Common myeloid progenitor, CD34-positive (primary cell): ENCODE results near the gene RAPGEF4.

Experiments used
- CTCF ChIA-PET: fragments of 350-600 bp; sonication (Branson Sonifier 250); formaldehyde crosslinking; loops from one replicate; lab custom pipeline; 2021; ENCODE audit warnings: antibody characterized with exemption; lab: Charles Lee
- POLR2A ChIA-PET: fragments of 350-600 bp; sonication (Branson Sonifier 250); formaldehyde crosslinking; loops from one replicate; lab custom pipeline; 2021; ENCODE audit warnings: antibody characterized with exemption; lab: Charles Lee
- DNase-seq, 3 donors: peaks; one replicate each; pipeline versions ENCODE4 v3.0.0 to v3.0.0-alpha.2; 2013
- H3K27ac ChIP-seq, 2 experiments: 1 replicate in 1 of 2; 2 replicates in 1 of 2; pipeline ENCODE4 v1.7.0; 2013; ENCODE audit warnings: inconsistent platforms in 2 of 2, low read length in 2 of 2, mild to moderate bottlenecking in 2 of 2, low read depth in 1 of 2, moderate library complexity in 1 of 2; ENCODE audit not compliant: severe bottlenecking in 2 of 2, insufficient read depth in 1 of 2, poor library complexity in 1 of 2
- H3K27me3 ChIP-seq, 5 experiments: replicated peaks in 2 of 5; 1 replicate in 3 of 5; 2 replicates in 2 of 5; pipeline versions ENCODE4 v1.6.1 to v1.7.0; 2013; ENCODE audit warnings: low read length in 4 of 5, mild to moderate bottlenecking in 2 of 5, moderate library complexity in 2 of 5, inconsistent platforms in 1 of 5; ENCODE audit not compliant: insufficient read depth in 5 of 5, control insufficient read depth in 4 of 5
- H3K36me3 ChIP-seq, 4 experiments: 1 replicate in 2 of 4; 2 replicates in 2 of 4; pipeline versions ENCODE4 v1.6.1 to v1.7.0; 2013; ENCODE audit warnings: low read length in 3 of 4, control low read depth in 1 of 4, mild to moderate bottlenecking in 1 of 4; ENCODE audit not compliant: control insufficient read depth in 4 of 4, insufficient read depth in 4 of 4
- H3K4me1 ChIP-seq, 4 experiments: 1 replicate in 3 of 4; 2 replicates in 1 of 4; pipeline versions ENCODE4 v1.6.1 to v1.7.1; 2013; ENCODE audit warnings: low read length in 3 of 4, mild to moderate bottlenecking in 3 of 4, control low read depth in 1 of 4, inconsistent platforms in 1 of 4, moderate library complexity in 1 of 4; ENCODE audit not compliant: control insufficient read depth in 4 of 4, insufficient read depth in 4 of 4; ENCODE audit errors: control extremely low read depth in 1 of 4
- H3K4me3 ChIP-seq, 7 experiments: 1 replicate in 4 of 7; 2 replicates in 3 of 7; pipeline versions ENCODE4 v1.5.1 to v1.7.0; 2013; ENCODE audit warnings: mild to moderate bottlenecking in 7 of 7, low read length in 6 of 7, moderate library complexity in 6 of 7, inconsistent platforms in 2 of 7, low read depth in 2 of 7, control low read depth in 1 of 7; ENCODE audit not compliant: insufficient read depth in 4 of 7, control insufficient read depth in 1 of 7; ENCODE audit errors: extremely low read depth in 1 of 7
- H3K9me3 ChIP-seq, 5 experiments: 1 replicate in 4 of 5; 2 replicates in 1 of 5; pipeline versions ENCODE4 v1.6.1 to v1.7.1; 2013; ENCODE audit warnings: low read length in 4 of 5, mild to moderate bottlenecking in 2 of 5, inconsistent platforms in 1 of 5, low read depth in 1 of 5, moderate library complexity in 1 of 5; ENCODE audit not compliant: control insufficient read depth in 4 of 5, insufficient read depth in 2 of 5; ENCODE audit errors: control extremely low read depth in 1 of 5
- WGBS: methylation state at CpG from one replicate; pipeline ENCODE4 v1.1.5; 2013; ENCODE audit not compliant: insufficient coverage; 5-methylcytosine and 5-hydroxymethylcytosine counted together

Gene RAPGEF4

DNA sequence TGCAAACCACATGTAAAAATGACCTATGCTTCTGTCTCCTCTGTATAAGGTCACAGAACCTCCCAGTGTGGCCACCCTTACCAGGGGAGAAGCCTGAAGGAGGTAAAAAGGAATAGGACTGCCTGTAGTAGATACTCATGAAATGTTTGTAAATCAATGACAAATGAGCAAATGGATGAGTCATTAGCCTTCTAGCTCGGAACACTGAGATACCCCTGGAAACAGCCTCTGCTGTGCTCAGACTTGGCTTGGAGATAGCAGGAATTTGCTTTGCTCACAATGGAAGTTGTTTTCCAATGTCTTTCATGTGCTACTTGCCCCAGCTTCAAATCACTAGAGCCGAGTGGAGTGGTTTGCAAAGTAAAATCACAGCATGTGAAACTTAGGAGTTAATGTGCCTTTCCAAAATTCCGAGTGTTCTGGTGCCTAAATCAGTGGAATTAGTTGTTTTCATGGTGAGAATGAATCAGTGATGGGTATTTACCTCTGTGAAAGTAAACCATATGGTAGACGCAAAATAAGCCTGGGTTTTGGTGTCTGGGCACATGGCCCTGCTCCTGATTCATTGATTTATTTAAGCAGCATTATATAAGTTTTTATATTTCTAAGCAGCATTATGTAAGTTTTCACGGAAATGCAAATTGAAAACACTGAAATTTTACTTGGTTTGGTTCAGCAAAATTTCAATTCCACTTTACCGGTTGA is 186.0 kb downstream of the RAPGEF4 start:
- H3K36me3 ChIP-seq, result no peaks in the 10 kb centered on the region
- POLR2A ChIA-PET, result no interaction called here
- H3K4me3 ChIP-seq, result no peak overlapping the region
- H3K27ac ChIP-seq, result no peak overlapping the region
- H3K27me3 ChIP-seq, result peaks cover 0 to 4% (median 0%) of the 10 kb centered on the region in 5 experiments
- no peaks in the 10 kb centered on the region for H3K9me3 ChIP-seq
- no peaks in the 10 kb centered on the region for H3K4me1 ChIP-seq
- 100% methylated on average over 3 of the region's 6 CpGs for WGBS
- DNase-seq, result no peak
- CTCF ChIA-PET, result interaction anchor here (5.2 kb wide), 1 partner anchor 11 kb away, joined by 28 read pairs; no protein-coding TSS in a partner anchor

DNA sequence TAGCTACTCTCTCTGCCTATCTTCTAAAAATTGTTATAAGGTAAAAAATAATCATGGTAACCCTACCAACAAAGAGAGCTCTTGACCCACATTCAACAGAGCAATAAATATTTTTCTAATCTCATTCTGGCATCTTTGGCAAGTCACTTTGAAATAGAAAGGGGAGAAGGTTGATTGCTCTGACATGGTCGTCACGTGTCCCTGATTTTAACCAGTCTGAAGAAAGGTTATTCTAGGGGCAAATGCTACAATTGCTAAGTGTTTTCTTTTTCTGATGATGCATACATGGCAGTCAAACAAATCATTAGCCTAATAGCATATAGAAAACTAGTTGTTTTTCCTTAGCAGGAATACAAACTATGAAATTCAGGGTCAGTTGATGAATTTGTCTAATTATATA is 186.7 kb downstream of the RAPGEF4 start:
- Histone ChIP-seq H3K4me3 (no peak overlapping the region), H3K27me3 (peaks cover 0 to 4% (median 0%) of the 10 kb centered on the region in 5 experiments), H3K4me1 (no peaks in the 10 kb centered on the region), H3K9me3 (no peaks in the 10 kb centered on the region), H3K27ac (no peak overlapping the region), H3K36me3 (no peaks in the 10 kb centered on the region)
- DNase-seq, result no peak
- ChIA-PET POLR2A (no interaction called here), CTCF (interaction anchor here (5.2 kb wide), 1 partner anchor 10 kb away, joined by 28 read pairs; no protein-coding TSS in a partner anchor)
- WGBS, result 100% methylated on average over 1 of the region's 2 CpGs

DNA sequence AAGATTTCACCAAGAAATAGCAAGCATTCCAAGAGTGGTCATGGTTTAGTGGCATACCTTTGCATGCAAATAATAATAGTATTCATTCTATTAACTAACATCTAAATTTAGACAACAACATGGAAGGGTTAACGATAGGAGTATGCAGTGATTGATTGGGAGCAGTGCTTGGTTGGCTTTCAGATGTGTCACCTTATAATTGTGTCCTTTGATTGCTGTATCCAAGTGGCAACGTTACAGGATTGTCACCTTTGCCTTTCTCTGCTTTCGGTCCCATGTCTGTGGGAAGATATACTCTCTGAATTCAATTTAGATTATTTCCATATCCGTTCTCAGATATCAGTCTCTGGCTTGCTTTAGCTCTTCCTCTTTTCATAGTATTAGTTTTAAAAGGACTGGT is 187.2 kb downstream of the RAPGEF4 start:
- Histone ChIP-seq H3K9me3 (no peaks in the 10 kb centered on the region), H3K4me1 (no peaks in the 10 kb centered on the region), H3K4me3 (no peak overlapping the region), H3K36me3 (no peaks in the 10 kb centered on the region), H3K27ac (no peak overlapping the region), H3K27me3 (peaks cover 0 to 4% (median 0%) of the 10 kb centered on the region in 5 experiments)
- 90% methylated on average over 2 of the region's 4 CpGs for WGBS
- ChIA-PET POLR2A (interaction anchor here (0.7 kb wide), 1 partner anchor 431 kb away, joined by 3 read pairs; no protein-coding TSS in a partner anchor), CTCF (interaction anchor here (5.2 kb wide), 1 partner anchor 9 kb away, joined by 28 read pairs; no protein-coding TSS in a partner anchor)
- DNase-seq, result no peak

DNA sequence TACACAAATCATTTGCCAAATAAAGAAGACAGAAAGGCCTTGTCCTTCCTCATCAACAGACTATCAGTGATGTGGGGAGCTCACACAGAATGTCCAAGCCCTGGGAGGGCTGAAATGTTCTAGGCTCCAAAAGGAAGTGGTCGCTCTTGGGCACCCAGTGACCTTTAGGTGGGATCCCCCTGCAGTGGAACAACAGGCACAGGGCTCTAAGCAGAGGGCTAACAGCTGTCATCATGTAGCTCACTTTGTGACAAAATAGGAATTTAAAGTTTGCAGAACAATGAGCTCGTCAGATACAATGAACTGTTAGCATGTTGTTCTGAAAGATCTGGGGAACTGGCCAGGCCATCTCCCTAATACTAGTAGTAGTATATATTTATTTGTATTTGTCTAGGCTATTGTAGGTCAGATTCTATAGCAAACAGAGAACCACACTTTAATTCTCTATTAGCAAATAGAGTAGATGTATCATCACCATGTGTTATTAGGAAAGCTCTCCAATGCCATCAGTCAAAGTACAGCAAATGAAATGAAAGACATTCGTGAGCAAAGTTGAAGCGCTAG is 188.5 kb downstream of the RAPGEF4 start:
- Histone ChIP-seq H3K27ac (no peak overlapping the region), H3K4me3 (no peak overlapping the region), H3K36me3 (no peaks in the 10 kb centered on the region), H3K4me1 (no peaks in the 10 kb centered on the region), H3K9me3 (no peaks in the 10 kb centered on the region), H3K27me3 (peaks cover 0 to 2% (median 0%) of the 10 kb centered on the region in 5 experiments)
- 91% methylated on average over 1 of the region's 4 CpGs for WGBS
- ChIA-PET POLR2A (no interaction called here), CTCF (interaction anchor here (1.4 to 5.2 kb wide), 2 partner anchors 8 to 16 kb away, joined by 3 to 28 read pairs; no protein-coding TSS in a partner anchor)
- DNase-seq, result no peak

DNA sequence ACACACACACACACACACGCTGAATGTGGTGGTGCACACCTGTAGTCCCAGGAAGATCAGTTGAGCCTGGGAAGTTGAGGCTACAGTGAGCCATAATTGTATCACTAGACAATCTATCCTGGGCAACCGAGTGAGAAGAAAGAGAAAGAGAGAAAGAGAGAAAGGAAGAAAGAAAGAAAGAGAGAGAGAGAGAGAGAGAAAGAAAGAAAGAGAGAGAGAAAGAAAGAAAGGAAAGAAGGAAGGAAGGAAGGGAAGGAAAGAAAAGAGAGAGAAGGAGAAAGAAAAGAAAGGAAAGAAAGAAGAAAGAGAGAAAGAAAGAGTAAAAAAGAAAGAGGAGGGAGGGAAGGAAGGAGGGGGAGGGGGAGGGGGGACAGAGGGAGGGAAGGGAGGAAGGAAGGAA is 190.0 kb downstream of the RAPGEF4 start:
- CTCF ChIA-PET, result interaction anchor here (1.1 to 1.5 kb wide), 3 partner anchors 18 to 118 kb away, joined by 3 to 4 read pairs (median 3); no protein-coding TSS in a partner anchor
- H3K4me1 ChIP-seq, result no peaks in the 10 kb centered on the region
- no peak for DNase-seq
- WGBS, result 100% methylated on average over 1 of the region's 2 CpGs
- no peaks in the 10 kb centered on the region for H3K36me3 ChIP-seq
- H3K27ac ChIP-seq, result no peak overlapping the region
- POLR2A ChIA-PET, result no interaction called here
- H3K4me3 ChIP-seq, result no peak overlapping the region
- no peaks in the 10 kb centered on the region for H3K9me3 ChIP-seq
- peaks cover 0 to 2% (median 2%) of the 10 kb centered on the region in 5 experiments for H3K27me3 ChIP-seq

DNA sequence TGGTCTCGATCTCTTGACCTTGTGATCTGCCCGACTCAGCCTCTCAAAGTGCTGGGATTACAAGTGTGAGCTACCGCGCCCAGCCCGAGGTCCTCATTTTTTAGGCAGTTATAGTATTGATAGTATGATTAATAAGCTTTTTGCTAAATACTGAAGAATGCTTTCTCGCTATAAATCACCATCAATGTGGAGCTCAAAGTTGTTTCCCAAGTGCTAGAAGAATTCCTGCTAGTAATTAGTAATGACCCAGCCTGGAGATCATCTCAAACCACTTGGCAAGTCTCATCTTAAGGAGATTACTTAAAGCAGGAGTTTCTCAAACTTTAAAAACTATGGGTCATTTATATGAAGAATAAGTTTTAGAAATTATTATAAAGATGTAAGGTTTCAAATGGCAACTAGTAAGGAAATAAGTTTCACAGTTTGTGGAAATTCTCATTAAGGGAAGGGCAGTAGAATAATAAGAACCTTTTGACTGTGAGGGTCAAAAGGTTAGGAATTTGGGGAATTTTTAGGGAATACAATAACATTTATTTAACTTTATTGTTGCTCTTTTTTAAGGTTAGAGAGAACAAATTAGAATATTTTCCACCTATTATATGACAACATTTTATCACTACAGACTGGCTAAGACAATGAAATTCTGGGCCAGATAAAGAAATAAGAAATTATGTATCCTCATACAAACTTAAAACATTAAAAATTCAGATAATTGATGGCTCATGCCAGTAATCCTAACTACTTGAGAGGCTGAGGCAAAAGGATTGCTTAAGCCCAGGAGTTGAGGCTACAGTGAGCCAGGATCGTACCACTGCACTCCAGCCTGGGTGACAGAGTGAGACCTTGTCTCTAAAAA is 191.4 kb downstream of the RAPGEF4 start:
- WGBS, result 95% methylated on average over 7 of the region's 7 CpGs
- no peaks in the 10 kb centered on the region for H3K36me3 ChIP-seq
- no peak overlapping the region for H3K4me3 ChIP-seq
- DNase-seq, result no peak
- peaks cover 0 to 2% (median 2%) of the 10 kb centered on the region in 5 experiments for H3K27me3 ChIP-seq
- ChIA-PET POLR2A (no interaction called here), CTCF (interaction anchor here (0.9 to 1.5 kb wide), 3 partner anchors 46 to 119 kb away, joined by 3 to 4 read pairs (median 3); no protein-coding TSS in a partner anchor)
- peaks cover 2 to 7% (median 7%) of the 10 kb centered on the region in 4 experiments for H3K4me1 ChIP-seq
- no peaks in the 10 kb centered on the region for H3K9me3 ChIP-seq
- H3K27ac ChIP-seq, result no peak overlapping the region
